ENCODE data around the gene SYTL2.

GRCh38 chr11:85717429-85717828 is 93.5 kb downstream of the SYTL2 start:
- TF ChIP-seq CTCF (IDR thresholded peaks at IDR 0.05) = no peak
- TF ChIP-seq POLR2A (IDR thresholded peaks at IDR 0.05) = no peak

Measured in adrenal gland (tissue), 5 donors.